ENCODE results near the gene SRP68. TPM values are rescaled to one million over a fixed set of nuclear protein-coding genes. Genes with fewer than 3 reads are reported as not detected.

The SRP68 gene
- total RNA-seq, 4 donors from 2014 or later, result 51.5 to 58.6 (median 53.5) TPM

DNA sequence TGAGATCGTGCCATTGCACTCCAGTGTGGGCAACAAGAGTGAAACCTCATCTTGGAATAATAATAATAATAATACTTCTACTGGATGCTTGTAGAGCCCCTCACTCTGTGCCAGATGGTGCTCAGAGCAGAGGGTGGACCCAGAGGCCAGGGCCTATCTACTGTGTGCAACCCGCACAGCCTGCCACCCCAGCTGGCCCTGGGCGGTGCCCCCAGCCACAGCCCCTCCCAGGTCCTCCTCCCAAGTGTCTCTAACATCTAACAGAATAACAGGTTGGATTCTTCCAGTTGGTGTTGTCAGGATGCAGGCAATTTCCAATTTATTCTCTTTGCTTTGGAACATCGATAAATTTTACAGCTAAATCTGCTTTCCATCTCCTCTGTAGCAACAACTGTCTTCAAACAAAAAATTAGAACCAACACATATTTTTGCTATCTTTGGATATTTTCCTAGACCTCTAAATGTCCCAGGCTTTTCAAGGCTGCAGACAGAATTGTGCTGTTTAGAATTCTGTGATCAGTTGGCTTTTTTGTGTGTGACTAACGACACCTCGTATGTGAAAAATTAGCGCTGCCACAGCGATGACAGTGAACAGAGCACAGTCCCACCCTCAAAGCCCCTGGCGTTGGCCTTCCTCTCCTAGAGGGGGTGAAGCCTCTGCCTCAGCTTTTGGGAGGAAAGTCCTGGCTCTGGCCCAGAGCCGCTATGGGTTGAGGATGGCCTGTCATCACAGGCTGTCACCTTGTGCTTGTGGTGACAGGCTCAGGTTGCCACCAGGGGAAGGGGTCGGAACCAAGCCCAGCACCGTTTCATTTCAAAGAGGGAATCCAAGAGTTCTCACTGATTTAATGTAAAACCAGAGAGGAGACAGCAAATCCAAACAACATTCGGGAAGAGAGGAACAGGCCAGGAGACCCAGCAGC lies 37.6 kb downstream of the SRP68 start:
- H3K4me3 ChIP-seq, result no peak overlapping the region
- no peak for DNase-seq (ENCODE audit: low spot score in 2 of 2)
- H3K27ac ChIP-seq, result no peak overlapping the region
- WGBS, 2 donors, result 73 to 75% methylated on average over 13 of the region's 13 CpGs
- H3K9me3 ChIP-seq, result no peaks in the 10 kb centered on the region
- no peaks in the 10 kb centered on the region for H3K27me3 ChIP-seq
- TF ChIP-seq POLR2A (IDR thresholded peaks at IDR 0.05) (no peak), EP300 (IDR thresholded peaks at IDR 0.05) (no peak)
- TF ChIP-seq, protein P1, sequence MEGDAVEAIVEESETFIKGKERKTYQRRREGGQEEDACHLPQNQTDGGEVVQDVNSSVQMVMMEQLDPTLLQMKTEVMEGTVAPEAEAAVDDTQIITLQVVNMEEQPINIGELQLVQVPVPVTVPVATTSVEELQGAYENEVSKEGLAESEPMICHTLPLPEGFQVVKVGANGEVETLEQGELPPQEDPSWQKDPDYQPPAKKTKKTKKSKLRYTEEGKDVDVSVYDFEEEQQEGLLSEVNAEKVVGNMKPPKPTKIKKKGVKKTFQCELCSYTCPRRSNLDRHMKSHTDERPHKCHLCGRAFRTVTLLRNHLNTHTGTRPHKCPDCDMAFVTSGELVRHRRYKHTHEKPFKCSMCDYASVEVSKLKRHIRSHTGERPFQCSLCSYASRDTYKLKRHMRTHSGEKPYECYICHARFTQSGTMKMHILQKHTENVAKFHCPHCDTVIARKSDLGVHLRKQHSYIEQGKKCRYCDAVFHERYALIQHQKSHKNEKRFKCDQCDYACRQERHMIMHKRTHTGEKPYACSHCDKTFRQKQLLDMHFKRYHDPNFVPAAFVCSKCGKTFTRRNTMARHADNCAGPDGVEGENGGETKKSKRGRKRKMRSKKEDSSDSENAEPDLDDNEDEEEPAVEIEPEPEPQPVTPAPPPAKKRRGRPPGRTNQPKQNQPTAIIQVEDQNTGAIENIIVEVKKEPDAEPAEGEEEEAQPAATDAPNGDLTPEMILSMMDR (IDR thresholded peaks at IDR 0.05), result no peak
- H3K4me1 ChIP-seq, result peaks cover 0 to 7% (median 0%) of the 10 kb centered on the region in 4 donors
- peaks cover 0 to 17% (median 6%) of the 10 kb centered on the region in 3 donors for H3K36me3 ChIP-seq

GRCh38 chr17:76033139-76033538 lies 39.2 kb downstream of the SRP68 start:
- H3K9me3 ChIP-seq, result no peaks in the 10 kb centered on the region
- no peak overlapping the region for H3K27ac ChIP-seq
- DNase-seq (ENCODE audit: low spot score in 2 of 2), result no peak
- peaks cover 0 to 2% (median 0%) of the 10 kb centered on the region in 3 donors for H3K36me3 ChIP-seq
- H3K4me3 ChIP-seq, result no peak overlapping the region
- TF ChIP-seq, protein P1 (IDR thresholded peaks at IDR 0.05), result no peak
- TF ChIP-seq EP300 (IDR thresholded peaks at IDR 0.05), result no peak
- no peak for TF ChIP-seq POLR2A (IDR thresholded peaks at IDR 0.05)
- 96% methylated on average over 6 of the region's 6 CpGs for WGBS, 2 donors
- peaks cover 0 to 3% of the 10 kb centered on the region in 2 donors for H3K27me3 ChIP-seq
- H3K4me1 ChIP-seq, result peaks cover 0 to 7% (median 0%) of the 10 kb centered on the region in 4 donors

DNA sequence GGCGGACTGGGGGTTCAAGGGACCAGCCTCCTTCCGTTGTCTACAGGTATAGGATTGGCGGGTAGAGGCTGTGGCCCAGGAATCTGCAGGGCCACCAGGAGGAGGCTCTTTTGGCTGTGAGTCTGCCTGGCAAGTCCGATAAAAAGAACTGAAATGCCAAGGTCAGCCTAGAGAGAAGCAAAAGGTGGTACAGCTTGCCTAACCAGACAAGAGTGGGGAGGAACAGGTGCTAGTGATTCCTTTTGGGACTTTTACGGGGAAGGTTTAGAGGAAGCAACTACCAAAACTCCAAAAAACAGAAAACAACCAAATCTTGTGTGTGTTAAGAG lies 39.6 kb downstream of the SRP68 start:
- H3K4me1 ChIP-seq, result peaks cover 0 to 7% (median 0%) of the 10 kb centered on the region in 4 donors
- TF ChIP-seq POLR2A (IDR thresholded peaks at IDR 0.05) (no peak), EP300 (IDR thresholded peaks at IDR 0.05) (no peak)
- TF ChIP-seq, protein P1 (IDR thresholded peaks at IDR 0.05), result no peak
- DNase-seq (ENCODE audit: low spot score in 2 of 2), result no peak
- no peak overlapping the region for H3K4me3 ChIP-seq
- H3K27me3 ChIP-seq, result peaks cover 0 to 3% of the 10 kb centered on the region in 2 donors
- H3K27ac ChIP-seq, result no peak overlapping the region
- no peaks in the 10 kb centered on the region for H3K36me3 ChIP-seq
- 80 to 88% methylated on average over 5 of the region's 5 CpGs for WGBS, 2 donors
- H3K9me3 ChIP-seq, result no peaks in the 10 kb centered on the region

- no peak for DNase-seq (ENCODE audit: low spot score in 2 of 2)
- peaks cover 0 to 3% of the 10 kb centered on the region in 2 donors for H3K27me3 ChIP-seq
- TF ChIP-seq, protein P1 (IDR thresholded peaks at IDR 0.05), result no peak
- no peak for TF ChIP-seq EP300 (IDR thresholded peaks at IDR 0.05)
- TF ChIP-seq POLR2A (IDR thresholded peaks at IDR 0.05), result no peak
- H3K4me1 ChIP-seq, result peaks cover 0 to 7% (median 0%) of the 10 kb centered on the region in 4 donors
- H3K36me3 ChIP-seq, result no peaks in the 10 kb centered on the region
- 64 to 68% methylated on average over 20 of the region's 20 CpGs for WGBS, 2 donors
- no peak overlapping the region for H3K27ac ChIP-seq
- H3K9me3 ChIP-seq, result no peaks in the 10 kb centered on the region
- H3K4me3 ChIP-seq, result no peak overlapping the region
Observed at GRCh38 chr17:76032073-76032779, 40.1 kb downstream of the SRP68 start.
